HCT116 (cell line): Measurements from ENCODE around the gene CNFN.

Source experiments
- CTCF ChIP-seq, 3 experiments: fragments of 200-600 bp in 1 of 3; sonication (generic) in 1 of 3; IDR thresholded peaks in 2 of 3; conservative IDR thresholded peaks in 1 of 3; 2 replicates each; pipeline ENCODE4 v1.5.1; 2012 to 2017; ENCODE audit warnings: low read depth in 2 of 3, low read length in 2 of 3, antibody characterized with exemption in 1 of 3, borderline replicate concordance in 1 of 3, control low read depth in 1 of 3, mild to moderate bottlenecking in 1 of 3, mixed read lengths in 1 of 3, mixed run types in 1 of 3, moderate library complexity in 1 of 3; ENCODE audit not compliant: insufficient read depth in 1 of 3
- POLR2A ChIP-seq: IDR thresholded peaks from 2 replicates; pipeline ENCODE4 v1.7.0; 2011; ENCODE audit warnings: borderline replicate concordance; ENCODE audit not compliant: insufficient read depth, insufficient read length; ENCODE audit errors: extremely low read depth
- RAD21 ChIP-seq: IDR thresholded peaks from 2 replicates; pipeline ENCODE4 v1.6.1; 2012; ENCODE audit warnings: low read depth, mild to moderate bottlenecking

DNA sequence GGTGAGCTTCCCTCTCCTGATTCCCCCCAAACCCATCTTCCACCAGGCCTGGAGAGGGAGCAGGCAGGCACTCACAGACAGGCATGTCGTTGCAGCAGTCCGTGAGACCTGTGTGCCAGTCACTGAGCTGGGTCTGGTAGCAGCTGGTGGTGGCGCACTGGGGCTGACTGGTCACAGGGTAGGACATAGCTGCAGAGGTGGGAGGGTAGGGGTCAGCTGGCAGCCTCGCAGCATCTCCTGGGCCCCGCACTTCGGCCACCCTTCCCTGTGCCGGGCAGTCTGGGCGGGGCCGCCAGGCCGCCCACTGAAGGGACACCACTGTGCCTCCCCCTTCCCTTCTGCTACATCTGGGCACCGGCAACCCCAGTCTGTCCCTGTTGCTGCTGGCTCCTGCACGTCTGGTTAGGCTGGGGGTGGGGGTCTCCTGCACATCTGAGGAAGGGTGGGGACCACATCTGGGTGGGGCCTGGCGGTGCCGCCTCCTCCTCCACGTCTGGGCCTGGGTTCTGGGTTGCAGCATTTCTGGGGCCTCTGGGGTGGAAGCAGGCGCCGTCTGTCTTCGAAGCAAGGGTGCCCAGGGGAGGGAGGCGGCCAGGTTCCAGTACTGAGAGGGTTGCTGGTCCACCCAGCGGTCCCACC lies 1.1 kb downstream of the CNFN start:
- TF ChIP-seq CTCF (IDR thresholded peaks at IDR 0.05 in 2 of 3, conservative IDR thresholded peaks at IDR 0.05 in 1 of 3; ENCODE audit: borderline replicate concordance in 1 of 3, insufficient read depth in 1 of 3, low read depth in 2 of 3, low read length in 2 of 3), result no peak
- TF ChIP-seq POLR2A, result no peak
- no peak for TF ChIP-seq RAD21
